GM19452 (cell line): ENCODE results near the gene ARSI.

Experiments
- ATAC-seq: cut with Tn5 transposase; IDR thresholded peaks from one replicate; pipeline ENCODE4 v1.9.1; 2021; ENCODE audit not compliant: unreplicated experiment

ARSI gene

DNA sequence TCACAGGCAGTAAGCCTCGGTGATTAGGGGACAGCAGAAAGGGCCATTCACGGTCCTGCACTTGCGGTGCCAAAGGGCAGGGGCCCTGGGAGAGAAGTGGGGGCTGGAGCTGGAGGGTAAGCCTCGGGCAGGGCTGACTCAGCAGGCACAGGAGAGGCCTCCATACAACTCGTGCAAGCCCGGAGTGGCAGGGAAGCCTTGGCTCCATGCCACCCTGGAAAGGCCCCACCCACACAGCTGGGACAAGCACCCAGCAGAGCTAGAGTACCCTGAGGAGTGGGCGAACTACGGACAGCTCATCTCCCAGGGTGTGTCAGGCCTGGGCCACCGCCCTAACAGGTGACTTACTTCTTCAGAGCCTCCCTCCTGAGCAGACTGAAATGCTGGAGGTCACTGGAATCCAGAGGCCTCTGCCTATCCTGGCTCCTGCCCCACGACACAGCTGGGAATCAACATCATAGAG lies 7.5 kb downstream of the ARSI start:
- ATAC-seq: no peak

DNA sequence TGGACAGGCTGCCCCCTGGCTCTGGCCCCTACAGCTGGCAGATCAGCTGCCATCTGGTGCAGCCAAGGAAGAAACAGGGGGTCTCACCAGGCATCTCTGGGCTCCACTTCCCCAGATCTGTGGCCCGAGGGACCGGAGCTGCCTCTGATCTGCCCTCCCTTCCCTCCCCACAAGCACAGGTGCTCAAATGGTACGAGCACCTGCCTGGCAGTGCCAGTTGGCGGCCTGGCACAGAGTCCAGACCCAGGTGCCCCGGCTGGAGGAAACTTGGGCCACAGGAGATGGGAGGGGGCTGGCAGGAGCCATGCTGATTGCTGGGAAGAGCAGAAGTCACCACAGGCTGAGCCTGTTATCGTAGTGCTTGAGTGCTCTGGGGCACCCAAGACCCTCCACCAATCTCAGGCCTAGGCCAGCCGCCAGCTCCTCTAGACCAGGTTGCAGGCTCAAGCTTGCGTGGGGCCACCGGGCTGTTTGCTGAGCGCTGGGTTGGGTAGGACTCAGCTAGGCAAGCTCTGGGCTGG lies 8.1 kb downstream of the ARSI start:
- no peak for ATAC-seq

- no peak for ATAC-seq
Observed at GRCh38 chr5:150293091-150293941, 9.4 kb downstream of the ARSI start.

DNA sequence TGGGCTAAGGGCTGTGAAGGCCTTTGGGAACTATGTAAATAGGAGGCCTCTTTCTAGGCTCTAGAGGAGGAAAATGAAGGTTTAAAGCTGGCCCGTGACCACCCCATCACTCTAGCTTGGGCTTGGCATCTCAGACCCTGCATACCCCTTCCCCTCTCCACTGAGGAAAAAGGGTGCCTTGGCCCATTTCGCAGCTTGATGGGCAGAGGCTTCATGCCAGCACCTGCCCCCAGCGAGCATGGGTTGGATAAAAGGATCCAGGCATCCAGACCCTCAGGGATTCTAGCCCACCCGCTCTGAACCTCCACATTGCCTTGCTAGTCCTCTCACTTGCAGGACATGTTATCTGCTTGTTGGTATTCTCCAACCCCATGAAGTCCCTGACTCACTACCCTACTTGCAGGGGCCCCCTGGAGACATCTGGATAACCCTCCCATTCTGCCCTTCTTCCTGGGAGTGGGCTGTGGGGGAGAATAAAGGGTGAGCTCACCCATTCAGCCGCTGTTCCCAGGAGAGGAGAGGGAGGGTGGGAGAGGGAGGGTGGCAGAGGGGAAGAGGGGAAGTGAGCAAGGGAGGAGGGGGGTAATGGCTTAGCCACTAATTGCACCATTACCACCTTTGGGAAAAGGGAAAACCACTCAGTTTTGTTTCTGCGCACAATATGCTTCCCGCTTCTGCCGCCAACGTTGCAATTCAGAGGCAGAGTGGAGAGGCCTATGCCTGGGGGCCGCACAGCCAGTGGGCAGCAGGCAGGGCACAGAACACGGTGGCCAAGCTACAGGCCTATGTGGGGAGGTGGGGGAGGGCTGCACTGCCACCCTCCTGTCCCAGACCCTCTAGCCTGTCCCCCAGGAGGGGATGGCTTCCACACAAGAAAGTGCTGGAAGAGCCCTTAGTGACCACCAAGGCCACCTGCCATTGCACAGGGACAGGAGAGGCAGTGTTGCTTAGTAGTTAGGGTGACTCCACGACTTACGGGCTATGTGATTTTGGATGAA lies 11.0 kb downstream of the ARSI start:
- no peak for ATAC-seq

DNA sequence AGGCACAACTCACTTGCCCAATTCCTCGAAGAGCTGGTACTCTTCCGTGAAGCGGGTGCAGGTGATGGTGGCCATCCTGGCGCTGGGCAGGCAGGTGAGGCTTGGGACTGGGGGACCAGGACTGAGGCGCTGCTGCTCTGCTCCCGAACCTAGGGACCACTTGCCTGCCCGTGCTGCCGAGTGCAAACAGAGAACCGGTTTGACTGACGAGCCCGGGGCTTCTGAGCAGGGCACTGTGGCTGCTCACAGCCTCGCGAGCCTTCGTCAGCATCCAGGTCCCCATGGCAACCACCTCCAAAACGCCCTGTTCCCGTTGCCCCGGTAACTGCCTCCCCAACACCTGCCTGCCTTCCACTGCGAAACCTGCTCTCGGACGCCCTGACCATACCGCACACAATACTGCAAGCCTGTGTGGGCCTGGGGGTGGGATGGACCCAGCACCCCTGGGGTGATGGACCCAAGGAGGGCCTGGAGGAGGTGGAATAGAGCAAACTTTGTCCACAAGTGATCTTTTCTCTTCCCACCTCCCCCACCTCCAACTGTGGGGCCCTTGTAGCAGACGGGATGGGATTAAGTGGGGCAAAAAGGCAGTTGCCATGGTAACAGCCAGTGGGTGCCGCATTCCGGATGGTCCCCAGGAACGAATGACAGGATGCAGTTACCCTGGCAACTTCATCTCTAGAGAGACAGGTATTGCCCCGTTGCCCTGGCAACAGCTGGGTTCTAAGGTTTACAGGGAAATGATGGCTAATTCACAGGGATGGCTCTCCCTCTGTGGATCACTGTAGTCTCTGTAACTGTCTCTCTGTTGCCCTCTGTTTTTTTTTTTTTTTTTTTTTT lies 12.9 kb downstream of the ARSI start, which contains the start of gene CAMK2A:
Gene CAMK2A, minus strand, starts transcription at position 223 of the 840 bp plus-strand sequence. Its CDS starts 148 bp downstream, at position 75.
- no peak for ATAC-seq

DNA sequence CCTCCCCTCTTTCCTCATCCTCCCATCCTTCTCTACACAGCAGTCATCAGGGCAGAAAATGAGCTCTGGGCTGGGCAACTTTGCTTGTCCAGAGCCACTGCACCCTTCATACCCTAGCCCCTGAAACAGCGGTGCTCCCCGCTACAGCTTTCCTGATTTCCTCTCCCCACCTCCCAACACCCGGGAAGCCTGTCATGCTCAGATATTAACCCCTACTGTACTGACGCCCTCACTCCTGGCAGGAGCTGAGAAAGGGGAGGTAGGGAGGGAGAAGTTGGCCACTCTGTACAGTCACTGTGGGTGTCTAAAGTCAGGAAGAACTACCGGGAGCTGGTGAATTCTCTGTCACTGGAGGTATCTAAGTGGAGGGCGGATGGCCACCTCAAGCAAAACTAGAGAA lies 13.9 kb downstream of the ARSI start:
- no peak for ATAC-seq

- ATAC-seq: no peak
Observed at GRCh38 chr5:150288361-150288760, 14.3 kb downstream of the ARSI start.

GRCh38 chr5:150286820-150287219 lies 15.9 kb downstream of the ARSI start:
- no peak for ATAC-seq

- ATAC-seq: no peak
Observed at GRCh38 chr5:150285114-150285513, 17.6 kb downstream of the ARSI start.

DNA sequence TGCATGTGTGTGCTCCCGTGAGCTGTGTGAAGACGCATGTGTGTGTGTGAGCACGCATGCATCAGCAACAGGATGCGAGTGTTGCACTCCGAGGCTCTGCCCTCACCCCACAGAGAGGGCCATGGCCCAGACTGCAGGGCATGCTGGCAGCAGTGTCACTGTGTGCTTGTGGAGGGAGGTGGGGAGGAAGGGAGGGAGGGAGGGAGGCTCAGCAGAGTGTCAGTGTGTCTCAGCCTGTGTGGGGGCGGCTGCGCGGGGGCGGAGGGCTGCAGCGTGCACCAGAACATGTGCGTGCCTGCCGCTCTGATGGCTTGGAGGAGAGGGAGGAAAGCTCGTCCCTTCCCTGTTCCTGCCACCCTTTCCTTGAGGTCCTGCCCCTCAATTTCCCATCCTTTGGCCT lies 18.4 kb downstream of the ARSI start:
- ATAC-seq: no peak

DNA sequence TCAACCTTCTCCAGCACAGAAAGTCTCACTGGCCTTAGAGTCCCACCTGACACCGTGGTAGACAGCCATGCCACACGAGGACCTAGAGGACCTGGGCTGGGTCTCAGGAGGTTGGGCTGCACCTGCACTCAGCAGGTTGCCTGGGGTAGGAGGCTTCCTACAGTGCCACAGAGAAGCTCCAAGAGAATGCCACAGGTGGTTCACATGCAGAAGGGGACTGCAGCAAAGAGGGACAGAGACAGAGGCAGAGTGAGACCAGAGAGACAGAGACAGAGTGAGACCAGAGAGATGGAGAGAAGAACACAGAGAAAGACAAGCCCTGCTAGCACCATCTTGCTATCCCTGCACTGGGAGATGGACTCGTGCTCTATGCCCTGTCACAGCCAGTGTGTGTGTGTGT lies 18.8 kb downstream of the ARSI start:
- ATAC-seq: no peak

- no peak for ATAC-seq
Observed at GRCh38 chr5:150281987-150282386, 20.7 kb downstream of the ARSI start.

GRCh38 chr5:150279330-150280020 lies 23.2 kb downstream of the ARSI start:
- no peak for ATAC-seq

DNA sequence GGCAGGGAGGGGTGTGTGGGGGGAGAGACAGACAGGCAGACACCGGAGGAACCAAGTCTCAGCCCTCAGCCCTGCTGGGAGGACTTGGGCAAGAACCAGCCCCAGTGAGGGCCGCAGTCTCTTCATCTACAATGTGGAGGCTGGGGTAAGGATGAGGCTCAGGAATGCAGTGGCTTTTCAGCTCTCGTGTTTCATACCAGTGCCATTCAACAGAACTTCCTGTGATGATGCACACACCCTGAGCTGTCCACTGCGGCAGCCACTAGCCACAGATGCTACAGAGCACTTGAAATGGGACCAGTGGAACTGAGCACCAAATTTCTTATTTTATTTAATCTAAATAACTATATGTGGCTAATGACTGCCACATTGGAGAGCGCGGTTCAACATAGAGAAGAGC lies 23.8 kb downstream of the ARSI start:
- no peak for ATAC-seq

DNA sequence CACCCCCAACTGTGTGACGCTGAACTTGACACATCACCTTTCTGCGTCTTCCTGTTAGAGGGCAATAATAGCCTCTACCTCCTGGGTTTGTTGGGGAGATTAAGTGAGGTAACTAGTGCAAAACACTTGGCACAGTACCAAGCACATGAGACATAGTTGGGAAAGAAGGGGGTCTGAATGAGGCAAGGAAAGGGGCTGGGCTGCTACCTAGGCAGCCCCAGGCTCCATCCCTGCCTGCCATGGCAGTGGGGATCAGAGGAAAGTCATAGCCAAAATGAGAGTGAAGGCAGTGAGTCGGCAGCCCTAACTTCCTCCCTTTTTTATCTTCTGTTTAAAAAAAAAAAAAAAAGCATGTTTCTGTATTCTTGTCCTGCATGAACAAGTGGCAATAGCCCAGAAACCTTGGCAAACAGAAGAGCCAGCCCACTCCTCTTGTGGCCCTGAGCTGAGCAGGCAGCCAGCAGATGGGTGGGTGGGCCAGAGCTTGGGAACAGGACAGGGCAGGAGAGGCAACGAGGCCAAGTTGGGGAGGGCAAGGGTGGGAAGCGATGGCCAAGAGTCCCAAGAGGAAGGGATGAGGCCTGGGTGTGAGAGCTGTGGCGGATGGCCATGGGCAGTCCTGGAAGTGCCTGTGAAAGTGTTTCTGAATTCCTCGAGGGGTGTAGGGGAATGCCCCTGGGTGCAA lies 24.5 kb downstream of the ARSI start:
- ATAC-seq: no peak

- ATAC-seq: no peak
Observed at GRCh38 chr5:150277043-150277442, 25.7 kb downstream of the ARSI start.

DNA sequence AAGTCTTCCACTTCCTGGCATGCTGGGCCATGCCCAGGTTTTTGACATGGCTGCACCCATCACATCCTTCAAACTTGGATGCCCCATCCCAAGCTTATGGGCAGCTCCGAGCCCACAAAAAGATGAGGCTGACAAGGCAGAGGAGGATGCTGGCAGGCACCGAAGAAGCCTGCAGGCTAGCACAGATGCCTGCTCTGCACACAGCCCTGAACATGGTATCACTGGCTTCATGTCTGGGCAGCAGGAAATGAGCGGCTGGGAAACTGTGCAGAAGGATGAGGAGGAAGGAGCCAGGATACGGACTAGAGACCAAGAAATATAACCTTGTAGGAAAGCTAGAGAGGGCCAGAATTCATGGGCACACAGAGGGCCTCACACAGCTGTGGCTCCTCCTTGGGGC lies 27.9 kb downstream of the ARSI start:
- ATAC-seq: no peak

DNA sequence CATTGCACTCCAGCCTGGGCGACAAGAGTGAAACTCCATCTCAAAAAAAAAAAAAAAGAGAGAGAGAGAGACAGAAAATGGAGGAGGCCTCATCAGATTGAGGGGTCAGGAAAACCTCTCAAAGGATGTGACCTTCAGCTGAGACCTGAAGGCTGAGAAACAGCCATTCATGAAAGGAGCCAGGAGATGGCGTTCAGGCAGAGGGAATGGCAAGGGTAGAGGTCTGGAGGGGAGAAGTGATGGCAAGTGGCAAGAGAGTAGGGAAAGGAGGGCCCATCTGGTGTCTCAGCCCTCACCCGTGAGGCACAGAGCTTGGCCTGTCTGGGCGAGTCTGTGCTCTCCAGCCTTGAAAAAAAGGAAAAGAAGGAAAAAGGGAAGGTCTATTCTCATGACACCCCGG lies 30.2 kb downstream of the ARSI start:
- no peak for ATAC-seq

GRCh38 chr5:150271923-150272322 lies 30.8 kb downstream of the ARSI start:
- no peak for ATAC-seq
